NCI-H2107 treated with DMSO at 0.1 percent for 48 hours (cell line): ENCODE data around the gene FEV.
A peak's percentile ranks its signal among the peaks of the same experiment; 100 is the strongest.

Experiments used
- DNase-seq: peaks from one replicate; lab custom pipeline; 2025; ENCODE audit not compliant: unreplicated experiment; lab: John Stamatoyannopoulos, UW

The FEV gene

GRCh38 chr2:218993345-218994315, 8.6 kb upstream of the FEV start, which contains the start of gene CRYBA2:
TSS of gene CRYBA2 (minus strand) at chr2:218993422. CDS start at chr2:218993176, 246 bp downstream.
- peak; percentile 24 for DNase-seq

DNA sequence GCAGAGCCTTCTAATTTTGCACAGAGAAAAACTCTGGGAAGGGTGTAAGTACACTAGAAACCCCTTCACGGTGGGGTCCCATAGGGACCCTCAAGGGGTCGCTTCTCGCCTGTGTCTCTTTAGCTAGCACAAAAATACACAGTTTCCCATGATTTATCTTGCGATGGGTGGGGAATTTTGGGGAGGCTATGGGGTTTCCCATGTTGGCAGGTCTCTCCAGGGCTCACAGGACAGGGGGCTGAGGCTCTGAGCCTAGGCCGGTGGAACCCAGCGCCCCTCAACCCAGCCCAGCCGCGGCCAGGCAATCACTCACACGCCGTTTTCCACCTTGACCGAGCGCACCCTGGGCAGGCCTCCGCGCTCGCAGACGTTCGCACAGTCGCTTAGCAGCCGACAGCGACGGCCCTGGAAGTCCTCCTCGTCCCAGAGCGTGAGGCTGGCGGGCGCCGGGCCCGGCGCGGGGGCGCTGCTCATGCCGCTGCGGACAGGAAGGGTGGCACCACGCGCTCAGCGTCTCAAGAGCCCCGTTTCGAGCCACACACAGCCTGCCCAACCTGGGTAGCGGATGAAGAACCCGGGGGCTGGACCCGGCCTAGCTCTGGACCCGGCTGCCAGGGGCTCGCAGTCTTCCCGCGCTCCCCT, 7.8 kb upstream of the FEV start:
- no peak for DNase-seq

DNA sequence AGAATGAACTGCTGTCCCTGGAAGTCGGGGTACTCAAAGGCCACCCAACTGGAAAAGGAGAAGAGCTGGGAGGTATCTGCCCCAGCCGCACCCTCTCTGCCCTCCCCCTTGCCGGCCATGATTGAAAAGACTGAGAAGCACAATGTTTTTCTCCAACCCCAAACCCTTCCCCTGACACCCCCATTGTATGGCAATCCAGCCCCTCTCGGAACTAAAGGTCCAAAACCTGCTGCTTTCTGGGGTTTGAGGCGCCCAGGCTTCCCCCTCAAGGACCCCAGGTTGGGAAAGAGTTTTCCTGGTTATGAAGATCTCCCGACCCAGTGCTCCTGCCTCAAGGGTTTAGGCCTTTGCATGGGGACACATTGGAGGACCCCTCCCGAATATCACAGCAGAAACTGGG, 7.2 kb upstream of the FEV start:
- no peak for DNase-seq

- no peak for DNase-seq
These were observed 6.7 kb upstream of the FEV start for GRCh38 chr2:218991674-218992168.

DNA sequence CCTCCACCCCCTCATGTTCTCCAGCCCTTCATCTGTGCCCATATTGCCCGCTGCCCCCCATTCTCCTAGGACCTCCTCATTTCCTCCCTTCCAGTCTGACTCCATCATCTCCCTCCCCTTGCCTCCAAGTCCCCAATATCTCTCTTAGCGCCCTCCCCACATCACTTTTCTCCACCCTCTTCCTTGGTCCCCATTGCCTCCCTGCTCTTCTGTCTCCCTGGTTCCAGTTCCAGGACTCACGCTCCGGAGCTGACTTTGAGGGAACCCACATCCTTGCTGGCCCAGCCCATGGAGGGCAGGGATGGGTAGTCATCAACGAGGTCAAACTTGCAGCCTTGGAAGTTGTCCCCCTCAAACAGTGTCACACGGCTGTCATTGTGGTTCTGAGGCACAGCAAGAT, 5.6 kb upstream of the FEV start:
- no peak for DNase-seq

DNA sequence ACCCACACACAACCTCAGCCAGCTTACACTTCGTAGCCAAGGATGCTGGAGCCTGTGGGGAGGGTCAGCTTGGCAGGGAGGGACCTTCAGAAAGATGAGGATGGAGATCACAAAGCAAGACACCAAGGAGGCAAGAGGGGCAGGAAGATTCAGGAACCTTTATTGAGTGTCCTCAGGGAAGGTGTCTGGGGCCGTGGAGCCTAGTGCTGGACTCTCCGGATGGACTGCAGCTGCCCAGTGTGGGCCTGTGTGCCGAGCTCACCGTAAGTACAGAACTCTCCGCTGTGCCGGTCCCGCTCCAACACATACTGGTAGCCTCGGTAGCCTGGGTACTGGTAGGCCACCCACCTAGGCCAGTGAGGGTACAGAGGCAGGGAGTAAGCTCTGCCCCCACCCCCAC, 5.1 kb upstream of the FEV start:
- no peak for DNase-seq

- no peak for DNase-seq
These were observed 3.7 kb upstream of the FEV start for GRCh38 chr2:218988650-218989049.

DNA sequence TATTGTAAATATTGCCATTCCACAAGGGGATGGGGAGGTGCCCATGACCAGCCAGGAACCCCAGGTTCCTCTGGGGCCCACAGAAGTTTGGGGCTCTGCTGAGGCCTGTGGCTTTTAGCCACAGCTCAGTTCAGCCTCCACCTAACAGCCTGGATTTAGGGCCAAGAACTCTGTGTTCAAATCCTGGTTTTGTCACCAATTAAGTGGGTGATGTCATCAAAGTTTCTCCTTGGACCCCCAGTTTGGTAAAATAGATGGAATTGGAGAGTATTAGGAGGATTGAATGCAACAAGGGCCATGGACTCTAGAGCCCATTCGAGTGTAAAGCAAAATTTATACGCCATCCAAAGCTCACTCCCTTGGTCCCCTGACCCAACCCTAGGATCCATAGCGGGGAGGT, 3.2 kb upstream of the FEV start:
- no peak for DNase-seq

GRCh38 chr2:218986148-218986761, 1.3 kb upstream of the FEV start:
- DNase-seq, result no peak

DNA sequence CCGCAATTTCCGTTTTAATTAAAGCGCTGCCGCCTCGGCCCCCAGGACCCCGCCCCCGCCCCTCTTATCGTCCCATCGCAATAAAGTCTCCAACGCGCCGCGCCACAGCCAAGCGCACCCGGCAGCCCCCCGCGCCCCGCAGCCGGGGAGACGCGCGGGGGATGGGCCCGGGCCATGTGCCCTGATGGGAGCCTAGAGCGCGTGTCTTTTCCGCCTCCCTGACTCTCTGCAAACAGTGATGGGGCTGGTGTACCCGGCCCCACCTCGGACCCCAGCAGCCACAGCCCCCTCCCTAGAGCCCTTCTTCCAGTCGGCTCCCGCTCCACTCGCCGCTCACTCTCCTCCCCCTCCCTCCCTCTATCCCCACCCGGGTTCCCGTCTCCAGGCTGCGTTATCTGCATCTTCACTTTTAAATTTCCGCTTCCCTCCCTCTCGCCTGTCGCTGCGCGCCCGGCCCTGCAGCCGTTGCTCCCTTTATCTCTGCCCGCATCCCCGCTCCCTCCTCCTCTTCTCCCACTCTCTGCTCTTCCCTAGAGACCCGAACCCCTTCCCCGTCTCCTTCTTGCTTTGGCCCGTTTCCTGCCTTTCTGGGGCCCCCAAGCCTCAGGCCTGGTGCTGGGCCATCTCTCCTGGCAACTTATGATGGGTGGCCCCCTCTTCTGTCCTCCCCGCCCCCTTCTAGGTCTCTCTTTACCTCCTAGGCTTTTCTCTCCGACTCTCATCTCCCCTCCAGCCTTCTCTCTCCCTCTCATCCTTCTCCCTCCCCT, 524 bp upstream of the FEV start:
- no peak for DNase-seq

GRCh38 chr2:218984239-218985020, 554 bp downstream of the FEV start:
- no peak for DNase-seq

DNA sequence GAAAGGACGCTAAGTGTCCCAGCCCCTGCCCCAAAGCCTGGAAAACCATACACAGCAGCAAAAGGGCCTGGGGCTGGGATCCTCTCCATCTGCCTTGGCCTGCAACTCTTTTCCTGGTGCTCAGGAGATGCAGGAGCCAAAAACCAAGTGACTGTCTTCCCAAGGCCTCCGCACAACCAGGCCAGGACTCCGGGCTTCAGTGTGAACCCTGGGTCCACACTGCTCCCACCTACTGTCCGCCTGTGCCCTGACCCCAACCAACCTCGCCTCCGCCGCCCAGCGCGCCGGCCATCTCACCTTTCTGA, 1.1 kb downstream of the FEV start:
- DNase-seq, result no peak

DNA sequence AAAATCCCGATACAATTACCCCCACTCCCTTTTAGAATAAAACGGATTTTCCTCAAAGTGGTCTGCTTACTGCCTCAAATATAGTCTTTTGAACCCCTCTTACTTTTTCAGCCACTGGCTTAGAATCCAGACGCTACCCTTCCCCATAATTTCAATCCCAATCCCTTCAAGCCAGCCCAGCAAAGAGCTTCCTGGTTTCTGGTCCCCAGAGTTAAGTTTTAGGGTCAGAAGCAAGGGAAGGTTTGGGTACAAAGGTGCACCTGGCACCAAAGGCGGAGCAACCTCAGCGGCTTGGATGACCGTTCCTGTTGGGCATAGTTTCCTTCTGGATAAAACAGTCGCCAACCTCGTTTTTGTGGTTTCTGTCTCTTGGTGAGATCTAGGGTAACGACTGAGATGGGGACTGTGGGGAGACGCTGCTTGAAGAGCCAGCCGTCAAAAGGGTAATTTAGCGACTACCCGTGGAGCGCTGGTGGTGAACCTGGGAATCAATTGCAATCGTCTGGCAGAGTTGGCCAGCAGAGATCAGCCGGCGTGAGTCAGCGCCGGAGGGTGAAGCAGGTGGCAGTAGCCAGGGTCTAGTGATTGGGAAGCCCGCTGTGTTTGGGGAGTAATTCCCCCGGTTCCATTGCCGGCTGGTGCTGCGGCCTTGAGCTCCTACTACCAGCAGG, 1.6 kb downstream of the FEV start:
- peak; percentile 20 for DNase-seq

DNA sequence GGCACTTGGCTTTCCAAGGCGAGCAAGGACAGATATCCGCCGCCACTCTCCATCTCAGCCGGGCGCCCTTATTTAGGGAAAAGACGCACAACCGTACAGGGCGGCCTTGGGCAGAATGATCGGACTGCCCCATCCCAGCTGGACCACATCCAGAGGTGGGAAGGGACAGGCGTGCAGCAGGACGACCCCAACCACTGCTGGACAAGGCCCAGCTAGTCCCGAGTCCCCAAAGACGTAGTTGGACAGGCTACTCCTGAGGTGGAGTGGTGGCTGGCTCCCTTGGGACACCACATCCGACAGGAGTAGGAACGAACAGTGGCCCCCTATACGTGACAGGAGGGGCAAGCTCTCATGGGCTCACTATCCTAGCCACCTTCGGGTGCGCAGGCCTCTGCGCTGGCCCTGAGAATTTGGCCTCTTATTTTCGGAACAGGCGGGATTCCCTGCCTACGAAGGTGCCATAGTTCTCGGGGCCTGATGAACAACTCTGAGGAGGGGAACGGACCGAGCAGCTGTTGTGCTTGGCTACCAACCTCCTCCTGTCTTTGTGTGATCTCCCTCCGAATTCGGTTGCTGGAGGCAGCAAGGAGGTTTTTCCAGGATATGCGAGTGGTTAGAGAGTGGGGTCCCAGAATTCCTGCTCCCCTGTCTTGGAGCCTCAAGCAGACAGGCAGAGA, 2.3 kb downstream of the FEV start:
- no peak for DNase-seq

DNA sequence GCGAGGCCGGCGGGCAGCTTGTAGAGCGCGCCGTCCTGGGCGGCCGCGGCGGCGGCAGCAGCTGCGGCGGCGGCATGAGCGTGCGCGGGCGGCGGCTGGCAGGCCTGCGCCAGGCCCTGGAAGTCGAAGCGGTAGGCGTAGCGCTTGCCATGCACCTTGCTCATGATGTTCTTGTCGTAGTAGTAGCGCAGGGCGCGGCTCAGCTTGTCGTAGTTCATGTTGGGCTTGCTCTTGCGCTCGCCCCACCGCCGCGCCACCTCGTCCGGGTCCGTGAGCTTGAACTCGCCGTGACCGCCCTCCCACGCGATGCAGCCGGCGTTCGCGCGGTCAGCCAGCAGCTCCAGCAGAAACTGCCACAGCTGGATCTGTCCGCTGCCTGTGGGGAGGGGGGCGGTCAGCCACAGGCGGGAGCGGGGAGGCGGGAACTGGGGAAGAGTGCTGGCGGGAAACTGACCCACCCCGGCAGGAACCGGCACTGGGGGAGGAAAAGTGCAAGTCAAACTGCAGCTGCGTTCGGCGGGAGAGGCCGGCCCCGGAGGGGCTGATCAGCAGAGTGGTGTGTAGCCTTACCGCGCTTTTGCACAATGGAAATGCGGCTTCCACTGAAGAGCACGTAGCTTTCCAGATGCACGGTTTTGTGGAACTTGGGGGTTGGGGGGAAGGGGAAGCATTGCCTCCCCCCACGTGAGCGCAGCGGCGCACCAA, 3.0 kb downstream of the FEV start:
- no peak for DNase-seq

- no peak for DNase-seq
These were observed 3.5 kb downstream of the FEV start for GRCh38 chr2:218981390-218981880.

- DNase-seq, result no peak
These were observed 4.1 kb downstream of the FEV start for GRCh38 chr2:218980735-218981389.
